ENCODE results near the gene NDUFA9. TPM values are rescaled to one million over a fixed set of nuclear protein-coding genes. Genes with fewer than 3 reads are reported as not detected.

The NDUFA9 gene
- total RNA-seq, 1 donor from 2014 or later = 70.3 TPM

DNA sequence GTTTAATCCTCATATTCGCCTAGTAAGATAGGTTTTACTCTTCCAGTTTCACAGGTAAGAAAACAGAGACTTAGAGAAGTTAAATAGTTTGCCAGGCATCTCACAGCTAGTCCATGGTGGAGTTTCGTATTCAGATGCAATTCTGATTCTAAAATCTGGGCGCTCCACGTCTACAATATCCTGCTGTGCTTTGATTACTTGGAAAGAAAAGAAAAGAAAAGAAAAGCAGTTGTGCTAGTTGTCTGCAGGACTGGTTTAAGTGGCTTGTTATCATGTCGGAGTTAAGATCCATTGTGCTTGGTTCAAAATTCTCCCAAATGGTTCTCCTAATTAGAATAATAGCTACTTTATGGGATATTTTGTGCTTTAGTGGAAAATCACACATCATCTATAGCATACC, 18.7 kb upstream of the NDUFA9 start:
- no peaks in the 10 kb centered on the region for H3K4me1 ChIP-seq
- H3K36me3 ChIP-seq = no peaks in the 10 kb centered on the region
- H3K27me3 ChIP-seq = no peaks in the 10 kb centered on the region
- intact Hi-C loops (cut with DNase I) = no loop called here
- TF ChIP-seq, protein P1, sequence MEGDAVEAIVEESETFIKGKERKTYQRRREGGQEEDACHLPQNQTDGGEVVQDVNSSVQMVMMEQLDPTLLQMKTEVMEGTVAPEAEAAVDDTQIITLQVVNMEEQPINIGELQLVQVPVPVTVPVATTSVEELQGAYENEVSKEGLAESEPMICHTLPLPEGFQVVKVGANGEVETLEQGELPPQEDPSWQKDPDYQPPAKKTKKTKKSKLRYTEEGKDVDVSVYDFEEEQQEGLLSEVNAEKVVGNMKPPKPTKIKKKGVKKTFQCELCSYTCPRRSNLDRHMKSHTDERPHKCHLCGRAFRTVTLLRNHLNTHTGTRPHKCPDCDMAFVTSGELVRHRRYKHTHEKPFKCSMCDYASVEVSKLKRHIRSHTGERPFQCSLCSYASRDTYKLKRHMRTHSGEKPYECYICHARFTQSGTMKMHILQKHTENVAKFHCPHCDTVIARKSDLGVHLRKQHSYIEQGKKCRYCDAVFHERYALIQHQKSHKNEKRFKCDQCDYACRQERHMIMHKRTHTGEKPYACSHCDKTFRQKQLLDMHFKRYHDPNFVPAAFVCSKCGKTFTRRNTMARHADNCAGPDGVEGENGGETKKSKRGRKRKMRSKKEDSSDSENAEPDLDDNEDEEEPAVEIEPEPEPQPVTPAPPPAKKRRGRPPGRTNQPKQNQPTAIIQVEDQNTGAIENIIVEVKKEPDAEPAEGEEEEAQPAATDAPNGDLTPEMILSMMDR (IDR thresholded peaks at IDR 0.05) = no peak
- no peak overlapping the region for H3K27ac ChIP-seq
- DNase-seq (no peak), ATAC-seq (no peak)
- no peak overlapping the region for H3K4me3 ChIP-seq
- H3K9me3 ChIP-seq = no peaks in the 10 kb centered on the region

DNA sequence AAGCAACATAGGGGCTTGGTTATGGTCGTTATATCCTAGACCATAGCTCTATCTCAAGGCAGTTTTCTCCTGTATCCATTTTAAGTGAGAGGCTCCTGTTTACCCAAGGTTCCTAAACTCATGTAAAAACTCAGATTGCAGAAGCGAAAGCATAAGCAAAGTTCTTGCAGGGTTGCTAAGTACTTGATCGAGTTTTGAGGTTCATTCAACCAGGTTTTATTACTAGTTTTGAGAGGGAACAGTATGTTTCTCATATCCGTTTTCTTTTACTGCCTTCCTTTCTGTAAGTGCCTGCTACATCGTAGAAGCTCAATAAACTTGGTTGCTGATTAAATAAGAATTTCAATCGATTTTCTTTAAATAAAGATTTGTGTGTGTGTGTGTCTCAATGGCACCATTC, 5.2 kb upstream of the NDUFA9 start:
- intact Hi-C loops (cut with DNase I) = no loop called here
- Histone ChIP-seq H3K4me1 (peaks cover 4% of the 10 kb centered on the region), H3K9me3 (no peaks in the 10 kb centered on the region), H3K27ac (no peak overlapping the region), H3K36me3 (no peaks in the 10 kb centered on the region), H3K27me3 (no peaks in the 10 kb centered on the region), H3K4me3 (no peak overlapping the region)
- ATAC-seq (no peak), DNase-seq (no peak)
- TF ChIP-seq, protein P1 (IDR thresholded peaks at IDR 0.05) = no peak

DNA sequence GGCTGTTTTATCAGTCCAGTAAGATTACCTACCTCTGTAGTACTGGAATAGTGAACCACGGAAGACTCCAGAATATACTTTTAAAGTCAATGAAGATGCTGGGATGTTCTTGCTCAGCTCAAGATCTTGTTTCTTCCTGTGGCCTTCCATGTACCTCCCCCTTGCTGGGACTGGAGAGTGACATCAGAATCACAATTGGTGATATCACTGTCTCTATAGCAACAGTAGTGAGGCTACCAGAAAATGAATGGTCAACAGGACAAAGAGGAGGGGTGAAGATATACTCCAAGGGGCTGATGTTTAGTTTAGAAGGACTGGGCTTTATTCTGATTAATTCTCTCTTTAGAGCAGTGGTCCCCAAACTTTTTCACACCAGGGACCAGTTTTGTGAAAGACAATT, 3.9 kb upstream of the NDUFA9 start:
- H3K9me3 ChIP-seq = no peaks in the 10 kb centered on the region
- intact Hi-C loops (cut with DNase I) = no loop called here
- H3K27ac ChIP-seq = no peak overlapping the region
- H3K36me3 ChIP-seq = no peaks in the 10 kb centered on the region
- peaks cover 9% of the 10 kb centered on the region for H3K4me1 ChIP-seq
- no peak for DNase-seq
- TF ChIP-seq, protein P1 (IDR thresholded peaks at IDR 0.05) = no peak
- ATAC-seq = no peak
- no peaks in the 10 kb centered on the region for H3K27me3 ChIP-seq
- no peak overlapping the region for H3K4me3 ChIP-seq

DNA sequence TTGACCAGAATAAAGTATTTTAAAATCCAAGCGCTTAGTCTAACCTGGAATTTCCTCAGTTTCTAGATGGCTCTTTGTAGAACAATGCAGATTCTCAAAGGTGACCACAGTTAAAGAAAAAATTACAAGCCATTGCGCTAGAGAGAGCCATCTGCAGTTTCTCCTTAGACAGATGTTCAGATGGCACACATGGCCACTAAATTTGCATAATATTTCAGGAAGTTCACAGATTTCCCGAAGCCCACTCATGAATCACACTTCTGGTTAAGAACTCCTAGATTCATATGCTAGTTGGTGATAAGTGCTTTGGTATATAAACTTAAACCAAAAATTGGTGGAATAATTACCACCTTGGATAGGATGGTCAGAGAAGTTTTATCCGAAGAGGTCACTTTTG, 812 bp upstream of the NDUFA9 start:
- intact Hi-C loops (cut with DNase I) = no loop called here
- ATAC-seq = peak; percentile 18
- TF ChIP-seq, protein P1 (IDR thresholded peaks at IDR 0.05) = no peak
- no peak for DNase-seq
- H3K27me3 ChIP-seq = no peaks in the 10 kb centered on the region
- peaks cover 19% of the 10 kb centered on the region for H3K4me1 ChIP-seq
- no peaks in the 10 kb centered on the region for H3K36me3 ChIP-seq
- H3K4me3 ChIP-seq = peak overlapping the region; percentile 84
- H3K27ac ChIP-seq = peak overlapping the region; percentile 92
- H3K9me3 ChIP-seq = no peaks in the 10 kb centered on the region

DNA sequence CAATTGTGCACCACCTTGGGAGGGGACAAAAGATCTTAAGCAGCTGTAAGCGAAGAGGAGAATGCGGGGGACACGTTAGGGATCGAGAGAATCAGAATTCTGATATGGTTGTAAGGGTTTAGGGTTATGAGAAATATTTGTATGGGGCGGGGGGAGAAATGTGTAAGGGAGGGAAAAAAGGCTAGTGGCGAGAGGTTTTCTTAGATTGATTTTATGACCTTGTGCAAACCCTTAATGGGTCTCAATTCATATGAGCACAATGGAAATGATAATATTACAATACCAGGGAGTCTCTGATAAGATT, 396 bp downstream of the NDUFA9 start:
- Histone ChIP-seq H3K9me3 (no peaks in the 10 kb centered on the region), H3K27me3 (no peaks in the 10 kb centered on the region), H3K4me3 (peak overlapping the region; percentile 84), H3K36me3 (peaks cover 5% of the 10 kb centered on the region), H3K27ac (peak overlapping the region; percentile 92), H3K4me1 (peaks cover 19% of the 10 kb centered on the region)
- ATAC-seq (no peak), DNase-seq (no peak)
- TF ChIP-seq, protein P1 (IDR thresholded peaks at IDR 0.05) = no peak
- intact Hi-C loops (cut with DNase I) = no loop called here

DNA sequence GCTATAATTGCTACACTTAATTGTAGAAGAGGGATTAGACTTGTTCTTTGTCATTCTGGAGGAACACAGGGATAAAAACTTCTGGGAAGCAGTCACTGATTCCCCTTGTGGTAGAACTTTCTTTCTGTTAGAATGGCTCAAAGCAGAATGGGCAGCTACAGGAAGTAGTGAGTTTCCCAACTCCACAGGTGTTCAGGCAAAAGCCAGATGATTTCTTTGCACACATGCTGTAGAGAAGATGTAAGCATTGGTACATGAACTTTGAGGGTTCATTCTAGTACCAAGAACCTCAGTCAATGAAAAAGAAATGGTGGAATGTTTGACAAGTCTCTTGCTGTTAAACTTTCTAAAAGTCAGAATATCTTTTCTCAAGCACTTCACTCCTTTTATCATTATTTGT, 4.3 kb downstream of the NDUFA9 start:
- H3K27ac ChIP-seq = no peak overlapping the region
- no peaks in the 10 kb centered on the region for H3K9me3 ChIP-seq
- no peaks in the 10 kb centered on the region for H3K27me3 ChIP-seq
- peaks cover 43% of the 10 kb centered on the region for H3K36me3 ChIP-seq
- no peak for DNase-seq
- TF ChIP-seq, protein P1 (IDR thresholded peaks at IDR 0.05) = no peak
- no peak for ATAC-seq
- no peak overlapping the region for H3K4me3 ChIP-seq
- intact Hi-C loops (cut with DNase I) = no loop called here
- H3K4me1 ChIP-seq = peaks cover 15% of the 10 kb centered on the region
